Psoas muscle (tissue), 8 donors: ENCODE measurements around the gene PHF2. TPM values are rescaled to one million over a fixed set of nuclear protein-coding genes. Genes with fewer than 3 reads are reported as not detected.

Experiments used
- ATAC-seq, 4 donors: fragments of 200-7000 bp; cut with Tn5 transposase; one replicate each; pipeline ENCODE4 v1.9.1; 2020; ENCODE audit warnings: moderate library complexity in 3 of 4, mild to moderate bottlenecking in 2 of 4
- DNase-seq, 2 donors: peaks; one replicate each; pipeline ENCODE4 v3.0.0-alpha.2; 2020
- H3K27ac ChIP-seq: fragments of 200-600 bp; one replicate; pipeline ENCODE4 v1.8.0; 2022
- H3K27me3 ChIP-seq, 3 donors: fragments of 200-600 bp in 1 of 3; one replicate each; pipeline versions ENCODE4 v1.6.1 to v1.8.0; 2013 to 2022; ENCODE audit warnings: low read length in 2 of 3, mild to moderate bottlenecking in 2 of 3, moderate library complexity in 1 of 3; ENCODE audit not compliant: insufficient read depth in 3 of 3
- H3K36me3 ChIP-seq, 2 donors: fragments of 200-600 bp in 1 of 2; one replicate each; pipeline versions ENCODE4 v1.6.1 to v1.8.0; 2013 to 2022; ENCODE audit warnings: low read depth in 1 of 2, mild to moderate bottlenecking in 1 of 2, moderate library complexity in 1 of 2; ENCODE audit not compliant: insufficient read depth in 1 of 2
- H3K4me1 ChIP-seq: fragments of 200-600 bp; one replicate; pipeline ENCODE4 v1.8.0; 2022
- H3K4me3 ChIP-seq: fragments of 200-600 bp; one replicate; pipeline ENCODE4 v1.8.0; 2022; ENCODE audit warnings: mild to moderate bottlenecking
- H3K9me3 ChIP-seq: fragments of 200-600 bp; one replicate; pipeline ENCODE4 v1.8.0; 2022
- WGBS, 3 donors: extraction: QIAGEN DNeasy Blood & Tissue Kit; methylation state at CpG; one replicate each; pipeline versions ENCODE4 v1.1.6 to v1.1.7; 2013; 5-methylcytosine and 5-hydroxymethylcytosine counted together
- intact Hi-C, 2 donors: fragments of 100-400 bp; cut with DNase I; formaldehyde crosslinking; loops; one replicate each; pipeline versions ENCODE4 v1.11.0 to v1.14.2; 2022
- polyA plus RNA-seq, 3 donors: library from polyadenylated mRNA; stranded (reverse); fragments of 200-250 nt; gene quantifications; one replicate each; pipeline ENCODE4 v1.2.3, GENCODE V29; 2013
- total RNA-seq, 4 donors: library from RNA; stranded (reverse); fragmentation: NEBNext Ultra II Directional in 2 of 4; extraction: Animal tissue kit (Norgen Biotek cat#: 25700) in 2 of 4; gene quantifications; one replicate each; pipeline versions ENCODE4 v1.2.1 to v1.2.4, GENCODE V29; 2021 to 2023
- TF ChIP-seq, protein P1 (sequence below): fragments of 200-600 bp; IDR thresholded peaks from one replicate; pipeline ENCODE4 v1.8.0; 2022; ENCODE audit warnings: antibody characterized with exemption
- donor health status: healthy with polysubstance abuse.
- donor health status: DM: no; HTN: no; CAD: no; lungs with moderate emphysema.
- donor health status: Bipolar disorder and iron deficiency.
- donor health status: healthy.
- donor health status: DM: yes; HTN: yes; CAD: no.
- donor health status: DM: no; HTN: no; CAD: no.
- donor health status: DM: no; HTN: no; CAD: no.
- donor health status: DM: yes; HTN: yes; CAD: no.

Gene PHF2
- total and polyA plus RNA-seq, 7 donors = 9.3 to 26.6 (median 19.1) TPM

DNA sequence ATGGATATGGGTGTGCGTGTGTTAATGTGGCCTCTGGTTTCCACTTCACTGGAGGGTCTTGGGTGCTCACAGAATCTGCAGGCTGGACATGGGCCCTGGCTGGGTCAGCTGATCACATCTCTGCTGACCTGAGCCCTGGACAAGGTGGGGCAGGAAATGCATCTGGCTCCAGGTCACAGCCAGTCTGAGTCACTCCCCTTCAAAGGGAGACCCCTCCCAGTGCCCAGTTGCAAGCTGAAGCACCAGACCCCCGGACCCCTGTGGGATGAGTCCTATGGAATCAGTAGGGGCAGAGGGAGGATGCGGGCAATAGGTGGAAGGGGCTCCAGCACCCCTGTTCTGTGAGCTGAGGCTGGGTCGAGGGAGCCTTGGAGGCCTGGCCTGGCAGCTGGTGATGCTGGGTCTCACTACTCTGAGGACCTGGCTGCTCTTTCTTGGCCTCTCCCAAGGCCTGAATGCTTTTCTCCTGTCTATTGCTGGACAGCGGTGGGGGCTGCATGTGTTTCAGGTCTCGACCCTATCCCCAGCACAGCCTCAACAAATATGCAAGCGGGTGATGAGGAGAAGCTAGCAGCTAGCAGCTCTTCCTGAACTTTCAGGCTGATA, 54.5 kb downstream of the PHF2 start:
- DNase-seq = no peak
- no peak overlapping the region for H3K27ac ChIP-seq
- no peaks in the 10 kb centered on the region for H3K9me3 ChIP-seq
- H3K27me3 ChIP-seq = no peaks in the 10 kb centered on the region
- WGBS, 3 donors = 84 to 91% (median 90%) methylated on average over 7 of the region's 7 CpGs
- H3K4me1 ChIP-seq = no peaks in the 10 kb centered on the region
- intact Hi-C loops = no loop called here
- no peak overlapping the region for H3K4me3 ChIP-seq
- ATAC-seq = no peak
- peaks cover 0 to 47% of the 10 kb centered on the region in 2 donors for H3K36me3 ChIP-seq
- TF ChIP-seq, protein P1, sequence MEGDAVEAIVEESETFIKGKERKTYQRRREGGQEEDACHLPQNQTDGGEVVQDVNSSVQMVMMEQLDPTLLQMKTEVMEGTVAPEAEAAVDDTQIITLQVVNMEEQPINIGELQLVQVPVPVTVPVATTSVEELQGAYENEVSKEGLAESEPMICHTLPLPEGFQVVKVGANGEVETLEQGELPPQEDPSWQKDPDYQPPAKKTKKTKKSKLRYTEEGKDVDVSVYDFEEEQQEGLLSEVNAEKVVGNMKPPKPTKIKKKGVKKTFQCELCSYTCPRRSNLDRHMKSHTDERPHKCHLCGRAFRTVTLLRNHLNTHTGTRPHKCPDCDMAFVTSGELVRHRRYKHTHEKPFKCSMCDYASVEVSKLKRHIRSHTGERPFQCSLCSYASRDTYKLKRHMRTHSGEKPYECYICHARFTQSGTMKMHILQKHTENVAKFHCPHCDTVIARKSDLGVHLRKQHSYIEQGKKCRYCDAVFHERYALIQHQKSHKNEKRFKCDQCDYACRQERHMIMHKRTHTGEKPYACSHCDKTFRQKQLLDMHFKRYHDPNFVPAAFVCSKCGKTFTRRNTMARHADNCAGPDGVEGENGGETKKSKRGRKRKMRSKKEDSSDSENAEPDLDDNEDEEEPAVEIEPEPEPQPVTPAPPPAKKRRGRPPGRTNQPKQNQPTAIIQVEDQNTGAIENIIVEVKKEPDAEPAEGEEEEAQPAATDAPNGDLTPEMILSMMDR = no peak

DNA sequence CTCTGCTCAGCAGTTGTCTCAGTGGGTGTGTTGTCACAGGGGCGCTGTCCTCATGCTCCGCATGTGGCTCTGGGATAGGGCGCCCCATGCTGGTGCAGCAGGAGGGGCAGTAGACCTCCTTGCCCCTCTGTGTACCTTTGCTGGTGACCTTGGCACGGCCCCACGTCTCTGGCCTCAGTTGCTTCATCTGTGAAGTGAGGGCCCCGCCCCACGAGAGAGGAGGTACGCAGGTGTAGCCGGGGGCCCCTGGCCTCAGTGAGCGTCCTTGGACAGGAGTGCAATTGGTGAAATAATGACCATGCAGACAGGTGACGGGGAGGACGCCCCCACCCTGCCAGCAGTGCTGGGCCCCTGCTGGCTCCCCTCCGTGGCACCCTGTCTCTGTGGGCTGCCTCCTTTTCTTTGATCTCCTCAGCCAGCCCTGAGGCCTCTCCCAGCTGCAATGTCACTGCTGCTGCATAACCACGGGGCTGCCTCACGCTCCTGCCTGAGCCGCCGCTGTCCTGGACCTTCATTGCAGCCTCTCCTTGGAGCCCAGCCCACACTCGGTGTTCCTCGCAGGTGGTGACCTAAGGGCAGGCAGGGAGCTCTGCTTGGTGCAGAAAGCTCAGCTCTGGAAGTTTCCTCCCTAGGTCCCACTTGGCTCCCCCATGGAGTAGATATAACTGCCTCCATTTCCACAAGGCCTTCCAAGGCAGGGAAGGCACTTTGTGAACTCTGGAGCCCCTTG, 57.3 kb downstream of the PHF2 start:
- 82 to 87% (median 83%) methylated on average over 19 of the region's 19 CpGs for WGBS, 3 donors
- no peak overlapping the region for H3K27ac ChIP-seq
- no peak for DNase-seq
- peaks cover 3 to 73% of the 10 kb centered on the region in 2 donors for H3K36me3 ChIP-seq
- TF ChIP-seq, protein P1 = no peak
- peak in 1 of 4 donors; percentile 23 for ATAC-seq
- no peaks in the 10 kb centered on the region for H3K27me3 ChIP-seq
- no peaks in the 10 kb centered on the region for H3K9me3 ChIP-seq
- intact Hi-C loops = no loop called here
- no peak overlapping the region for H3K4me3 ChIP-seq
- no peaks in the 10 kb centered on the region for H3K4me1 ChIP-seq

DNA sequence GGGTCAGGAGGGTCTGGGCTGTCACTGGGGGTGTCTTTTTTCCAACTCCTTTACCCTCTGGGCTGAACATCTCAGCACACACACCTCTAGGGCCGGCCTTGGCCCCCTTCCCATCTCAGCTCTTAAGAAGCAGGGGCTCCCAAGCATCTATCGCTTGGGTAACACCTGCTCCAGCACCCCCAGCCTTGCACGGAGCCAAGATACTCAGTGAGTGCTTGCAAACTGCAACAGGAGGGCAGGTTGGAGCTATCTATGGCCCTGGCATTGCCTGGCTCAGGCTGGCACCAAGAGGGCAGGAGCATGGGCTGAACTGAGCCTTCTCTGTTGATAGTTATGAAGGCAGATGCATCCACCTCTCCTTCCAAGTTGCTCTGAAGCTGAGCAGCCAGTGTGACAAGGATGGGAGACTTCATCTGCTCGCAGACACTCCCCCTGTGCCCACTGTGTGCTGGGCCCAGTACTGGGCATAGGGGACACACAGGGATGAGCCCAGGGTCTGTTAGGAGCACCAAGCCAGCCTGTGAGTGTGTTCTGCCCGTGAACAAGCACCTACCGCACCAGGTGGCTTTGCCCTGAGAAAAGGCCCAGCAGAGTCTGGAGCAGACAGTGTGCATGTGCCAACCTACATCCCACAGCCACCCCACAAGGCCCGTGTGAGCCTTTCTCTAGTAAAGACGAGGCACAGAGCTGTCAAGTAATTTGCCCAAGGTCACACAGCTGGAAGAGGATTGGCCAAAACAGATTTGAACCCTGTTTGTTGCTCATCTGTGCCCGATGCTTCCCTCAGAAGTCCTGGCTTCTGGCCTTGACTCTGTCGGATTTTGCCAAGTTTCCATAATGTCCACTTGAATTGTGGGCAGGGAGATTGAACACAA, 58.2 kb downstream of the PHF2 start:
- TF ChIP-seq, protein P1 = no peak
- 72 to 80% (median 75%) methylated on average over 10 of the region's 10 CpGs for WGBS, 3 donors
- Histone ChIP-seq H3K4me3 (no peak overlapping the region), H3K36me3 (peaks cover 3 to 74% of the 10 kb centered on the region in 2 donors), H3K27ac (no peak overlapping the region), H3K9me3 (no peaks in the 10 kb centered on the region), H3K27me3 (no peaks in the 10 kb centered on the region), H3K4me1 (no peaks in the 10 kb centered on the region)
- intact Hi-C loops = no loop called here
- DNase-seq (no peak), ATAC-seq (peak in 1 of 4 donors; percentile 25)

DNA sequence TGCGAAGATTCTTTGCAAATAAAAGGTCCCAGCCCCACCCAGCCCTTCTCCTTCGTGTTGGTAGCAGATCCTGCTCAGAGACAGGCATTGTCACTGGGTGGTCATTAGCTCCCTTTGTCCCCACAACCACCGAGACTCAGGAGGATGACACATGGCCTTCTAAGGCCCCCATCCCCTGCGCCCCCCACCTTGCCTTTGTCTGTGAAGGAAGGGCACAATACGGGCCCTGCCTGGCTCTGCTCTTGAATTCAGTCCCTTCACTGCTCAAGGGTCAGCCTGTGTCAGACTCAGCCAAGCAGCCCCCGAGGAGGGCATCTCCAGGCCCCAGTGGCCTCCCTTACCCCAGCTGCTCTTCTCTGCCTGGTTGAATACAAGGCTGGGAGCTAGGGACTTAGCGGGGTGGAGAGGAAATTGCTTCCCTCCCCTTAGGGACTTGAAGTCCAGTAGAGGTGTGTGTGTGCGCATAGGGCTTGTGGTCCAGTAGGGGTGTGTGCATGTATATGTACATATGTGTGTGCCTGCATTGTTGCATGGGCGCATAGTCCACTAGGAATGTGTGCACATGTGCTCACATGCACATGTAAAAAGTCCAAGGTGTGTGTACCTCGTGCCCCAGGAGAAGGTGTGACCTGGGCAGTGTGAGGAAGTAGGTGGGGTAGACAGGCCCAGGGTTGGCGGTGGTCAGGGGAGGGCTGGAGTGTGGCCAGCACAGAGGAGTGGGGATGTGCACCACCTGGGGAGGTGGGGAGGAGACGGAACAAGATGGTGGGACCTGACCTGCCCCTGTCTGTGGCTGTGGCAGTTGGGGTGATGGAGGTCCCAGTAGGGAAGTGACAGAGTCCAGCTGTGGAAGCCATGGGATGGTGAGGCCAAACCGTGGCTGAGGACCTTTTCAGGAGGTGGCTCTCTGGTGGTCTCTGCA, 59.1 kb downstream of the PHF2 start:
- Histone ChIP-seq H3K27me3 (no peaks in the 10 kb centered on the region), H3K27ac (no peak overlapping the region), H3K9me3 (no peaks in the 10 kb centered on the region), H3K36me3 (peaks cover 3 to 66% of the 10 kb centered on the region in 2 donors), H3K4me1 (no peaks in the 10 kb centered on the region), H3K4me3 (no peak overlapping the region)
- TF ChIP-seq, protein P1 = no peak
- DNase-seq = no peak
- 90 to 92% (median 90%) methylated on average over 13 of the region's 13 CpGs for WGBS, 3 donors
- ATAC-seq = peak in 1 of 4 donors; percentile 19
- intact Hi-C loops = no loop called here
